Activated T-cell treated with anti-CD3 and anti-CD28 coated beads, Interleukin-2, amount 50 U/mL, for 48 hours (primary cell): Measurements from ENCODE around the gene MNAT1.
"Not testable (repeated sequence)": the region's sequence is repeated elsewhere in the genome, so short reads cannot be mapped to it uniquely, and the experiment has no call there.

Source experiments
- DNase-seq, 2 experiments: peaks; one replicate each; pipeline ENCODE4 v3.0.0-alpha.2; 2020

The MNAT1 gene

GRCh38 chr14:60807971-60808370, 73.4 kb downstream of the MNAT1 start:
- no peak for DNase-seq

GRCh38 chr14:60812987-60813386, 78.4 kb downstream of the MNAT1 start:
- no peak for DNase-seq

DNA sequence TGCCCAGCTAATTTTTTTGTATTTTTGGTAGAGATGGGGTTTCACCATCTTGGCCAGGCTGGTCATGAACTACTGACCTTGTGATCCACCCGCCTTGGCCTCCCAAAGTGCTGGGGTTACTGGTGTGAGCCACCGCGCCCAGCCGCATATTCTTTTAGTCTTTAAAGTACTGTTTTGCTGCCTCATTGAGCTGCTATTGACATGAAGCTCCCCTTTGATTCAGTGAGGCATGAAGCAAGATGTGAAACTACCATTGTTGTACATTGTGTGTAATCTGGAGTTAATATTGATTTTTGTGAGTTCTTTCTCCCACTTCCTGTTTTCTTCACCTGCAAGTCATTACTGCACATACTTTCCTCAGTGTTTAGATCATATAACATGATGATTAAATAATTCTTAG, 80.8 kb downstream of the MNAT1 start:
- no peak for DNase-seq

GRCh38 chr14:60817113-60817512, 82.6 kb downstream of the MNAT1 start:
- DNase-seq = no peak

DNA sequence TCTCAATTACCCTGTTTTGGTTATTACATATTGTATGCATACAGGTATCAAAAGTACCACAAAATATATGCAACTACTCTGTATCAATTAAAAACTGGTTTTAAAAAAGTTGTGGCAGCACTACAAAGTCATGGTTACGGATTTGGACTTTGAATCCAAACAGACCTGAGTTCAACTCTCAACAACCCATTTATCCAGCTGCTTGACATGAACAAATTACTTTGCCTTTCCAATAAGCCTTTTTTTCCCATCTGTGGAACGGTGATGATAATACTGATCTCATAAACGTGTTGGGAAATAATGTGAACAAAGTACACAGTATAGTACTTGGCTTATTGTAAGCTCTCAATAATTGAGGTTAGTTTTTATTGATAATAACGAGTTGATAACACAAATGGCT, 85.0 kb downstream of the MNAT1 start:
- DNase-seq = no peak

DNA sequence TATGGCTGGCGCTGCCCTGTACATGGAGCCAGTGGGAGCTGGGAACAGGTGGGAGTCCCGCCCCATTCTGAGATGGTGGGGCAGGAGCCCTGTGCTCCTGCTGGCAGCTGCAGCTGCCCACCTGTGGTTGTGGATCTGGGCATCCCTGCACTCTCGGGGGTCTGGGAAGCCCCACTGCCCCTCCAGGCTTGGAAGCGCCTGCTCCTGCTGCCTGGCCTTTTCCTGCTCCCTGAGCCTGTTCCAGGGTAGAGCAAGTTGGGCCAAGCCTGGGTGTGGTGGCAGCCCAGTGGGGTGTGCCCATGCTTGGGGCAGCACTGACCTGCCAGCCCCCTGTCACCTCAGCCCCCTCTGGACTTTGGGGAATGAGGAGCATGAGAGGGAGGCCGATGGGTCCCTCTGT, 104.0 kb downstream of the MNAT1 start:
- no peak for DNase-seq

- DNase-seq = no peak
Observed at GRCh38 chr14:60839057-60839456, 104.5 kb downstream of the MNAT1 start.

- no peak for DNase-seq
Observed at GRCh38 chr14:60839657-60840056, 105.1 kb downstream of the MNAT1 start.

DNA sequence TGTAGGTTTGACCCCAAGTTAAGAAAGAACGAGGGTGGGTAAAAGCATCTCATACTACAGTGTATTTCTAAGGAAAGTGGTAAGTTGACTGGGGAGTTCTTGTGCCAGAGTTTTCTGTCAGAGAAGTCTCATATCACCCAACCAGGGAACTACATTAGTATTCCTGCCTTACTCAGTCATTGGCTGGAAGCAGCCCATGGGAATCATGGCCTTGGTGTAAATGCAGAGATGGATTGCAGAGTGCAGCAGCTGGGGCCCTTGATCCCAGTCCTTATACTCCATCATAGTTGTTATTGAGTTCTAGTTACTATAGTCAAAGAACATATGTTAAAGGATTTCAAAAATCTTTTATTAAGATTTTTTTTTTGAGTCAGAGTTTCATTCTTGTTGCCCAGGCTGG, 105.8 kb downstream of the MNAT1 start:
- no peak for DNase-seq

- DNase-seq = no peak
Observed at GRCh38 chr14:60845523-60845922, 111.0 kb downstream of the MNAT1 start.

DNA sequence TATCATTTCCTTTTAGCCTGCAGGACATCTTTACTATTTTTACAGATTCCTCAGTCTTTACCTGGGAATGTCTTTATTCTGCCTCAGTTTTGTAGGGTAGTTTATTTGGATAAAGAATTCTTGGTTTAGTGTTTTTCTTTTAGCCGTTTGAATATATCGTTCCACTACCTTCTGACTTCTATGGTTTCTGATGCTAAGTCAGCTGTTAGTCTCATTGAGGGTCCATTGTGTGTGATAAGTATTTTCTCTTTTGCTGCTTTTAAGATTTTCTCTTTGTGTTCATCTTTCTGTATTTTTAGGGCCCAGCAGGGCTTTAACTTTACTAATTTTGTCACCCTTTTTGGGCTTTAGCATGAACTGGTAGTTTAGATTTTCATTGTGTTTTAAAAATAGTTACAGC, 113.5 kb downstream of the MNAT1 start:
- no peak for DNase-seq

DNA sequence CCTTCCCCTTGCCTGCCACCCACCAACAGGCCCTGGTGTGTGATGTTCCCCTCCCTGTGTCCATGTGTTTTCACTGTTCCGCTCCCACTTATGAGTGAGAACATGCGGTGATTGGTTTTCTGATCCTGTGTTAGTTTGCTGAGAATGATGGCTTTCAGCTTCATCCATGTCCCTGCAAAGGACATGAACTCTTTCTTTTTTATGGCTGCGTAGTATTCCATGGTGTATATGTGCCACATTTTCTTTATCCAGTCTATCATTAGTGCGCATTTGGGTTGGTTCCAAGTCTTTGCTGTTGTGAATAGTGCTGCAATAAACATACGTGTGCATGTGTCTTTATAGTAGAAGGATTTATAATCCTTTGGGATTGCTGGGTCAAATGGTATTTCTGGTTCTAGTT, 117.1 kb downstream of the MNAT1 start:
- DNase-seq = not testable (repeated sequence)

- DNase-seq = no peak
Observed at GRCh38 chr14:60856111-60856510, 121.5 kb downstream of the MNAT1 start.

DNA sequence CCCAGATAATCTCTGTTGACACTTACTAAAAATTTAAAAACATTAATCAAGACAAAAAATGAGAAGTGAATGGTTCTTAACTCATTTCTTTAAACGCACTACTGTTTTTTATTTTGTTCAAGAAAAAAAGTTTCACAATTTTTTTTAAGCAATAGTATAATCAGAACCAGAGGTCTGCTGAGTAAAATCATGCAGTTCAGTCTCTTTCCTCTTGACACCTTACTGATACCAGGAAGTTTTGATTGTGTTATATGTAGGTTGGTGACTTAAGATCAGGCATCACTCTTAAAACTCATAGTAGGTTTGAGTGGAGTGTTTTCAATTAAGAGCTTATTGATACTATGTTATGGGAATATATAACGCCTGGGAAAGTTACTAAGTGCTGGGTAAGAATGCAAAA, 125.0 kb downstream of the MNAT1 start:
- DNase-seq = no peak

- no peak for DNase-seq
Observed at GRCh38 chr14:60861545-60862140, 127.1 kb downstream of the MNAT1 start.

DNA sequence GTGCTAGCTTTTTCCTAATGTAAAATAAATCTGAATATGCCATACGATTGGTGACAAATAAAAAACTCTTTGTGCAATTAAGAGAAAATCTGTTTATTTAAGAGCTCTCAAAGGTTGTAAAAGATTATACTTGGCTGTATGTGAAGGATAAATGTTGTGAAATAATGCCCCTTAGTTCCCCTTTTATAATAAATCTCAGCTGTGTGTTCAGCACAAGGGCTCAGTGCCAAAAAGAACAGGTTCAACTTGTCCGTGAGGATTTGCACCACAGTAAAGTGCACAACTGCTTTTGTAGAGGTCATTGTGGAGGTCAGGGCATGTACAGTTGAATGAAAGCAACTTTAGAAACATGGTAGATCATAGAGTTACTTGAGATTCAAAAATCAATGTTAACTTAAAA, 127.7 kb downstream of the MNAT1 start:
- no peak for DNase-seq

DNA sequence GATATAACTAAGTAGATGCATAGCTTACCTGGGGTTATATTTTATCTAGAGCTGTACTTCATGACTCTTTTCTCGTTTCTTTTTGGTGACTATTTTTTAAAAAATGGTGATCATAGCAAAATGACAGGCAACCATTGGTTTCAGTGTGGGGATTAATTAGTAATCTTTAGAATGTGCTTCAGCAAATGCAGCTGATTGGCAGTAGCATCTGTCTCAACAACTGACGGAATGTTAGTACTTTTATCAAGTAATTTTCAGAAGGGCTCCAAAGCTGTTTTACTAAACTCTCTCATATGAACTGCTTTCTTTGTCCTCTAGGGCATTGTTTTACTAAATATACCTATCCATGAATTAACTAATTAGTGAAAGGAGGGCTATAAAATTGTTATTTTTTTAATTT, 128.7 kb downstream of the MNAT1 start:
- no peak for DNase-seq

DNA sequence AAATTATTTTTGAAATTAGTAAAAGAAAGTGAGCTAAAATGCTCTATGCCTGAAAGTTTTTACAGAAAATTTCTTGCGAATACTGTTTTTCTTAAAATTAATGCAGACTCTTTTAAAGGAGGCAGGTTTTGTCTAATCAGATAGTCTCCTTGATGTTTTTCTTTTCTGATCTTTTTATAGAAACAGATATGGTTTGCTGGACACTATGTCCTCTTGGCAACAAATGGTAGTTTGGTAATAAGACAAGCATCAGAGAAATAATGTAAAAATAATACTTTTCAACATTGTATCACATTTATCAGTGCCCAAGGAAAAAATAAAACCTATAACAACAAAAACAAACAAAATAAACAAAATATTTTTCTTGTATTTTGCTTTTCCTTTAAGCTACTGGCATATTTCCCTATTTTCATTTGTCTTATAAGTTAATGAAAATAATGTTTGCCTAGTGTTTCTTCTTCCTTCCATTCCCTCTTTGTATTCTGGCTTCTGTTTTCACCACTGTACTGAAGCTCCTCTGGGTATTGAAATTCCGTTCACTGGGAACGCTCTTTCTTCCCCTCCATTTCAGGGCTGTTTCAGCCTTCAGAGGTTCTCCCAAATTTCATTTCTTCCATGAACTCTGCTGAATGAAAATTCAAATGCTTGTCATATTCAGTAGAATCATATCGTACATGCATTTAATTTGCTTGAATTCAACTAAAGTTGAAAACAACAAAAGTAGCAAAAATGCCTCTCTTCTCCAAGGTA, 131.0 kb downstream of the MNAT1 start:
- DNase-seq = no peak

GRCh38 chr14:60867503-60868172, 133.1 kb downstream of the MNAT1 start:
- no peak for DNase-seq

- no peak for DNase-seq
Observed at GRCh38 chr14:60878121-60878520, 143.6 kb downstream of the MNAT1 start.

GRCh38 chr14:60878536-60878935, 144.0 kb downstream of the MNAT1 start:
- no peak for DNase-seq

- DNase-seq = no peak
Observed at GRCh38 chr14:60882219-60882618, 147.7 kb downstream of the MNAT1 start.

GRCh38 chr14:60884134-60884533, 149.6 kb downstream of the MNAT1 start:
- DNase-seq = no peak

DNA sequence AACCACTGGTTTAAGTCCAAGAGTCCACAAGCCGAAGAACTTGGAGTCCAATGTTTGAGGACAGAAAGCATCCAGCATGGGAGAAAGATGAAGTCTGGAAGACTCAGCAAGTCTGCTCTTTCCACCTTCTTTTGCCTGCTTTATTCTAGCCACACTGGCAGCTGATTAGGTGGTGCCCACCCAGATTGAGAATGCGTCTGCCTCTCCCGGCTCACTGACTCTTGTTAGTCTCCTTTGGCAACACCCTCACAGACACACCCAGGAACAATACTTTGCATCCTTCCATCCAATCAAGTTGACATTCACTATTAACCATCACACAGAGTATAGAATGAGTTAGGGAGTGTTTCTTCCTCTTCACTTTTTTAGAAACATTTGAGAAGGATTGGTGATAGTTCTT, 156.1 kb downstream of the MNAT1 start:
- DNase-seq = not testable (repeated sequence)
